ENCODE measurements around the gene C1QTNF9.
"Not testable (repeated sequence)": the region's sequence is repeated elsewhere in the genome, so short reads cannot be mapped to it uniquely, and the experiment has no call there.

Gene C1QTNF9

GRCh38 chr13:24359252-24359651, 49.9 kb downstream of the C1QTNF9 start:
- DNase-seq (ENCODE audit: low read depth in 3 of 3, low spot score in 1 of 3), result not testable (repeated sequence)

- DNase-seq (ENCODE audit: low read depth in 3 of 3, low spot score in 1 of 3), result no peak
These were observed 50.7 kb downstream of the C1QTNF9 start for GRCh38 chr13:24360106-24360505.

- no peak for DNase-seq (ENCODE audit: low read depth in 3 of 3, low spot score in 1 of 3)
These were observed 51.7 kb downstream of the C1QTNF9 start for GRCh38 chr13:24361113-24361512.

- DNase-seq (ENCODE audit: low read depth in 3 of 3, low spot score in 1 of 3), result no peak
These were observed 52.5 kb downstream of the C1QTNF9 start for GRCh38 chr13:24361852-24362366.

GRCh38 chr13:24362435-24362952, 53.1 kb downstream of the C1QTNF9 start:
- no peak for DNase-seq (ENCODE audit: low read depth in 3 of 3, low spot score in 1 of 3)

GRCh38 chr13:24365191-24365590, 55.8 kb downstream of the C1QTNF9 start:
- no peak for DNase-seq (ENCODE audit: low read depth in 3 of 3, low spot score in 1 of 3)

- not testable (repeated sequence) for DNase-seq (ENCODE audit: low read depth in 3 of 3, low spot score in 1 of 3)
These were observed 56.9 kb downstream of the C1QTNF9 start for GRCh38 chr13:24366315-24366714.

GRCh38 chr13:24371273-24371672, 61.9 kb downstream of the C1QTNF9 start:
- DNase-seq (ENCODE audit: low read depth in 3 of 3, low spot score in 1 of 3), result not testable (repeated sequence)

Data from stimulated activated CD4-positive, alpha-beta T cell treated with anti-CD3 and anti-CD28 coated beads, TNF-alpha, amount 100 ng/mL, for 1 hour (primary cell).